OCI-LY3 (cell line): Measurements from ENCODE around the gene KLHL2.

Source experiments
- H2AFZ ChIP-seq: fragments of 200-600, 300-600 bp; shearing (Covaris generic); 2 replicates; pipeline ENCODE4 v1.6.0; 2014; ENCODE audit warnings: antibody characterized with exemption, low read depth, low read length
- H3K27ac ChIP-seq: fragments of 200-600, 300-600 bp; sonication (generic); 2 replicates; pipeline ENCODE4 v1.5.1; 2014; ENCODE audit warnings: mild to moderate bottlenecking, low read length, moderate library complexity, mixed read lengths
- H3K27me3 ChIP-seq: fragments of 200-600, 300-600 bp; sonication (generic); 2 replicates; pipeline ENCODE4 v1.6.1; 2014; ENCODE audit warnings: low read depth, low read length, mixed read lengths
- H3K36me3 ChIP-seq: fragments of 200-600, 300-600 bp; sonication (generic); replicated peaks from 2 replicates; pipeline ENCODE3; 2014; ENCODE audit warnings: low read depth, low read length, mixed read lengths
- H3K4me1 ChIP-seq: fragments of 300-600, 200-600 bp; sonication (generic); 2 replicates; pipeline ENCODE4 v1.6.1; 2014; ENCODE audit warnings: low read length, mixed read lengths
- H3K4me2 ChIP-seq: fragments of 200-600, 300-600 bp; sonication (generic); 2 replicates; pipeline ENCODE4 v1.6.1; 2014; ENCODE audit warnings: low read length, mixed read lengths
- H3K4me3 ChIP-seq: fragments of 300-600, 200-600 bp; sonication (generic); 2 replicates; pipeline ENCODE4 v1.5.1; 2014; ENCODE audit warnings: antibody characterized with exemption, mild to moderate bottlenecking, low read length, moderate library complexity
- H3K79me2 ChIP-seq: fragments of 300-600, 200-600 bp; shearing (Covaris generic); 2 replicates; pipeline ENCODE4 v1.6.1; 2014; ENCODE audit warnings: mild to moderate bottlenecking, low read length, mixed read lengths
- H3K9ac ChIP-seq: fragments of 300-600, 200-600 bp; shearing (Covaris generic); 2 replicates; pipeline ENCODE4 v1.6.0; 2014; ENCODE audit warnings: mild to moderate bottlenecking, low read length, moderate library complexity
- H3K9me3 ChIP-seq: fragments of 200-600, 300-600 bp; shearing (Covaris generic); 2 replicates; pipeline ENCODE4 v1.6.1; 2014; ENCODE audit warnings: low read length, mixed read lengths; ENCODE audit not compliant: insufficient read depth
- H4K20me1 ChIP-seq: fragments of 200-600, 300-600 bp; sonication (generic); 2 replicates; pipeline ENCODE4 v1.6.1; 2016; ENCODE audit warnings: low read length, mixed read lengths; ENCODE audit not compliant: insufficient read depth
- CTCF ChIP-seq: fragments of 200-600, 300-600 bp; sonication (generic); IDR thresholded peaks from 2 replicates; pipeline ENCODE4 v1.5.1; 2014; ENCODE audit warnings: antibody characterized with exemption, low read length, low read depth
- EZH2phosphoT487 ChIP-seq: fragments of 200-600 bp; shearing (Covaris generic); IDR thresholded peaks from 2 replicates; pipeline ENCODE4 v1.6.1; 2018; ENCODE audit warnings: antibody characterized with exemption, mixed run types, low read depth

KLHL2 gene

GRCh38 chr4:165327211-165328100 lies 120.1 kb downstream of the KLHL2 start, which contains the start of gene MSMO1:
Gene MSMO1 (plus strand): TSS chr4:165327669. CDS start chr4:165333371, 5,702 bp downstream.
- Histone ChIP-seq H3K27me3 (no peaks in the 10 kb centered on the region), H3K9ac (peak within 1 kb of the TSS; percentile 98), H2AFZ (peak within 1 kb of the TSS; percentile 85), H3K4me2 (peak within 1 kb of the TSS; percentile 97), H3K27ac (peak within 1 kb of the TSS; percentile 88), H3K79me2 (peaks cover 60% of the 10 kb centered on the region), H4K20me1 (peaks cover 43% of the 10 kb centered on the region), H3K36me3 (peaks cover 66% of the 10 kb centered on the region), H3K9me3 (peaks cover 12% of the 10 kb centered on the region), H3K4me1 (peaks cover 43% of the 10 kb centered on the region), H3K4me3 (peak within 1 kb of the TSS; percentile 83)
- no peak for TF ChIP-seq EZH2phosphoT487
- TF ChIP-seq CTCF = no peak

- Histone ChIP-seq H3K9me3 (peaks cover 12% of the 10 kb centered on the region), H3K27ac (peak overlapping the region; percentile 88), H3K4me3 (peak overlapping the region; percentile 83), H3K79me2 (peaks cover 66% of the 10 kb centered on the region), H4K20me1 (peaks cover 49% of the 10 kb centered on the region), H3K36me3 (peaks cover 73% of the 10 kb centered on the region), H3K4me2 (peak overlapping the region; percentile 97), H3K27me3 (no peaks in the 10 kb centered on the region), H3K4me1 (peaks cover 49% of the 10 kb centered on the region), H2AFZ (0 out of 2 replicates have a peak overlapping the region, but pooled peaks have one; percentile 3), H3K9ac (peak overlapping the region; percentile 98)
- no peak for TF ChIP-seq CTCF
- TF ChIP-seq EZH2phosphoT487 = no peak
These were observed 120.7 kb downstream of the KLHL2 start for GRCh38 chr4:165328101-165328425.

- peaks cover 12% of the 10 kb centered on the region for H3K9me3 ChIP-seq
- peaks cover 52% of the 10 kb centered on the region for H3K4me1 ChIP-seq
- peak overlapping the region; percentile 97 for H3K4me2 ChIP-seq
- H3K27ac ChIP-seq = peak overlapping the region; percentile 88
- TF ChIP-seq CTCF = no peak
- no peak for TF ChIP-seq EZH2phosphoT487
- H3K79me2 ChIP-seq = peaks cover 72% of the 10 kb centered on the region
- H3K9ac ChIP-seq = peak overlapping the region; percentile 98
- peaks cover 79% of the 10 kb centered on the region for H3K36me3 ChIP-seq
- peaks cover 55% of the 10 kb centered on the region for H4K20me1 ChIP-seq
- H2AFZ ChIP-seq = no peak overlapping the region
- no peaks in the 10 kb centered on the region for H3K27me3 ChIP-seq
- peak overlapping the region; percentile 83 for H3K4me3 ChIP-seq
These were observed 121.3 kb downstream of the KLHL2 start for GRCh38 chr4:165328708-165329107.

- H3K36me3 ChIP-seq = peaks cover 82% of the 10 kb centered on the region
- peak overlapping the region; percentile 97 for H3K4me2 ChIP-seq
- peaks cover 52% of the 10 kb centered on the region for H3K4me1 ChIP-seq
- H3K27me3 ChIP-seq = no peaks in the 10 kb centered on the region
- peaks cover 9% of the 10 kb centered on the region for H3K9me3 ChIP-seq
- H3K4me3 ChIP-seq = peak overlapping the region; percentile 83
- peaks cover 86% of the 10 kb centered on the region for H3K79me2 ChIP-seq
- TF ChIP-seq CTCF = no peak
- TF ChIP-seq EZH2phosphoT487 = no peak
- H3K9ac ChIP-seq = peak overlapping the region; percentile 6
- H4K20me1 ChIP-seq = peaks cover 69% of the 10 kb centered on the region
- H3K27ac ChIP-seq = peak overlapping the region; percentile 2; the same call in 1 of the 2 replicates
- H2AFZ ChIP-seq = no peak overlapping the region
These were observed 122.7 kb downstream of the KLHL2 start for GRCh38 chr4:165330071-165330470.
